ENCODE measurements around the gene CDH8. TPM values are rescaled to one million over a fixed set of nuclear protein-coding genes. Genes with fewer than 3 reads are reported as not detected.

CDH8 gene
- total and polyA plus RNA-seq, 2 donors (not counting 3 experiments of a cell fraction or from before 2014, with no cell fraction given) = not detected

GRCh38 chr16:61831351-61831917, 204.8 kb downstream of the CDH8 start:
- dilution Hi-C loops (cut with MboI; ENCODE audit: extremely low pct_ligation_motif_present, low sequenced_read_pairs) (no loop called here), intact Hi-C loops (cut with micrococcal nuclease) (no loop called here)
- H4K20me1 ChIP-seq (replicated peaks; ENCODE audit: control insufficient read depth, extremely low read depth, insufficient read depth, low read length) = no peaks in the 10 kb centered on the region
- CTCF ChIA-PET = no interaction called here
- no peak overlapping the region for H2AFZ ChIP-seq (ENCODE audit: low read depth, low read length)
- no peak overlapping the region for H3K27ac ChIP-seq (ENCODE audit: insufficient read depth, low read depth, low read length)
- no peak overlapping the region for H3K9ac ChIP-seq (replicated peaks; ENCODE audit: extremely low read depth, insufficient read depth, low read length)
- no peak overlapping the region for H3K4me2 ChIP-seq (ENCODE audit: insufficient read depth, low read length)
- BruUV-seq (replicated peaks) = no TSS peak
- H3K36me3 ChIP-seq (ENCODE audit: control insufficient read depth in 2 of 2, extremely low read depth in 1 of 2, insufficient read depth in 2 of 2, low read length in 2 of 2) = no peaks in the 10 kb centered on the region
- no peaks in the 10 kb centered on the region for H3K79me2 ChIP-seq (ENCODE audit: control insufficient read depth, insufficient read depth, low read length)
- TF ChIP-seq POLR2A (IDR thresholded peaks at IDR 0.05; ENCODE audit: low read depth, low read length) = no peak
- TF ChIP-seq CTCF (IDR thresholded peaks at IDR 0.05; ENCODE audit: extremely low read depth in 1 of 2, insufficient read depth in 1 of 2, low read depth in 1 of 2, low read length in 2 of 2) = no peak
- TF ChIP-seq GATA2 (IDR thresholded peaks at IDR 0.05; ENCODE audit: insufficient read depth, insufficient read length, low read depth, low read length) = no peak
- H3K4me3 ChIP-seq (replicated peaks in 1 of 3; ENCODE audit: insufficient read depth in 1 of 3, low read depth in 1 of 3, low read length in 3 of 3) = no peak overlapping the region
- H3K4me1 ChIP-seq (ENCODE audit: control insufficient read depth, extremely low read depth, insufficient read depth, low read length) = no peaks in the 10 kb centered on the region
- POLR2A ChIA-PET = no interaction called here
- H3K9me3 ChIP-seq (replicated peaks; ENCODE audit: control insufficient read depth, insufficient read depth, low read length) = peaks cover 2% of the 10 kb centered on the region
- H3K27me3 ChIP-seq (ENCODE audit: control insufficient read depth in 2 of 2, insufficient read depth in 2 of 2, low read length in 2 of 2) = no peaks in the 10 kb centered on the region
- DNase-seq (ENCODE audit: low read depth, low spot score) (no peak), FAIRE-seq (no peak)
- H3K9me1 ChIP-seq (replicated peaks; ENCODE audit: control insufficient read depth, extremely low read depth, insufficient read depth, low read length) = no peaks in the 10 kb centered on the region

DNA sequence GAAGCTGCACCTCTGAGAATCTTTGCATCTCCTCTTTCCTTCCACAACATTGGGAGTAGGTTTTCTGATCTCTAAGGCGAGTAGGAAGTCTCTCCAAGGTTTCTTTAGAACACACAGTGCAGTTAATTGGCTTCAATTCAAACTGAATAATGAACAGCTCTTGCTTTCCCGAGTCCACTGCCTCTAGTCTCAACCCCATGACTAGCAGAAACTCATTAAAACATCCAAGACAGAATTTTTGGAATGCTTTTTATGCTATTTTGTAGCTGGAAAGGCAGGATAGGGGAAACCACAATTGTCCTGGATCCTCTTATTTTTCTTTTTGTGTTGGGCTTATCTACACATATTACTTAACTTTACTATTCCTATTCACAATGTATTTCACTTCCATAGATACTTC, 206.6 kb downstream of the CDH8 start:
- dilution Hi-C loops (cut with MboI; ENCODE audit: extremely low pct_ligation_motif_present, low sequenced_read_pairs) (no loop called here), intact Hi-C loops (cut with micrococcal nuclease) (no loop called here)
- no peak overlapping the region for H2AFZ ChIP-seq (ENCODE audit: low read depth, low read length)
- no TSS peak for BruUV-seq (replicated peaks)
- H3K27me3 ChIP-seq (ENCODE audit: control insufficient read depth in 2 of 2, insufficient read depth in 2 of 2, low read length in 2 of 2) = no peaks in the 10 kb centered on the region
- no peak overlapping the region for H3K4me2 ChIP-seq (ENCODE audit: insufficient read depth, low read length)
- H3K4me3 ChIP-seq (replicated peaks in 1 of 3; ENCODE audit: insufficient read depth in 1 of 3, low read depth in 1 of 3, low read length in 3 of 3) = no peak overlapping the region
- ChIA-PET CTCF (no interaction called here), POLR2A (no interaction called here)
- H3K36me3 ChIP-seq (ENCODE audit: control insufficient read depth in 2 of 2, extremely low read depth in 1 of 2, insufficient read depth in 2 of 2, low read length in 2 of 2) = no peaks in the 10 kb centered on the region
- FAIRE-seq = no peak
- no peak for DNase-seq (ENCODE audit: low read depth, low spot score)
- H3K79me2 ChIP-seq (ENCODE audit: control insufficient read depth, insufficient read depth, low read length) = no peaks in the 10 kb centered on the region
- TF ChIP-seq EZH2 (IDR thresholded peaks at IDR 0.05; ENCODE audit: borderline replicate concordance, low read depth, low read length, severe bottlenecking) = no peak
- TF ChIP-seq, protein P1, sequence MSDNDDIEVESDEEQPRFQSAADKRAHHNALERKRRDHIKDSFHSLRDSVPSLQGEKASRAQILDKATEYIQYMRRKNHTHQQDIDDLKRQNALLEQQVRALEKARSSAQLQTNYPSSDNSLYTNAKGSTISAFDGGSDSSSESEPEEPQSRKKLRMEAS (IDR thresholded peaks at IDR 0.05; ENCODE audit: insufficient read depth, insufficient read length) = no peak
- TF ChIP-seq CTCF (IDR thresholded peaks at IDR 0.05; ENCODE audit: extremely low read depth in 1 of 2, insufficient read depth in 1 of 2, low read depth in 1 of 2, low read length in 2 of 2) = no peak
- no peak for TF ChIP-seq JUN (IDR thresholded peaks at IDR 0.05; ENCODE audit: borderline replicate concordance, insufficient read depth, insufficient read length, low read depth)
- no peak for TF ChIP-seq MYC (IDR thresholded peaks at IDR 0.05; ENCODE audit: low read depth, low read length)
- no peak for TF ChIP-seq POLR2A (IDR thresholded peaks at IDR 0.05; ENCODE audit: low read depth, low read length)
- TF ChIP-seq POLR2AphosphoS5 (IDR thresholded peaks at IDR 0.05; ENCODE audit: insufficient read depth, low read depth, low read length) = no peak
- TF ChIP-seq FOS (IDR thresholded peaks at IDR 0.05; ENCODE audit: borderline replicate concordance, insufficient read depth, low read length) = no peak
- TF ChIP-seq GATA2 (IDR thresholded peaks at IDR 0.05; ENCODE audit: insufficient read depth, insufficient read length, low read depth, low read length) = no peak
- no peaks in the 10 kb centered on the region for H3K9me1 ChIP-seq (replicated peaks; ENCODE audit: control insufficient read depth, extremely low read depth, insufficient read depth, low read length)
- peaks cover 2% of the 10 kb centered on the region for H3K9me3 ChIP-seq (replicated peaks; ENCODE audit: control insufficient read depth, insufficient read depth, low read length)
- H3K27ac ChIP-seq (ENCODE audit: insufficient read depth, low read depth, low read length) = no peak overlapping the region
- no peak overlapping the region for H3K9ac ChIP-seq (replicated peaks; ENCODE audit: extremely low read depth, insufficient read depth, low read length)
- H3K4me1 ChIP-seq (ENCODE audit: control insufficient read depth, extremely low read depth, insufficient read depth, low read length) = no peaks in the 10 kb centered on the region
- no peaks in the 10 kb centered on the region for H4K20me1 ChIP-seq (replicated peaks; ENCODE audit: control insufficient read depth, extremely low read depth, insufficient read depth, low read length)
